Stimulated activated effector memory CD8-positive, alpha-beta T cell treated with anti-CD3 and anti-CD28 coated beads, Interleukin-12 subunit alpha, Interleukin-12 subunit beta, amount 100 ng/mL, for 72 hours (primary cell): ENCODE data around the gene S100A7.

Source experiments
- ATAC-seq: fragments of 150-1000 bp; cut with Tn5 transposase; 2 replicates; pipeline ENCODE4 v1.10.0; 2021
- DNase-seq, 2 donors: peaks; one replicate each; pipeline ENCODE4 v3.0.0; 2021 to 2022; ENCODE audit warnings: low spot score in 2 of 2
- H3K27ac Mint-ChIP-seq: one replicate; pipeline ENCODE4 v1.8.0; 2022; ENCODE audit warnings: mild to moderate bottlenecking, mixed read lengths
- H3K36me3 Mint-ChIP-seq: one replicate; pipeline ENCODE4 v1.8.0; 2022; ENCODE audit warnings: mild to moderate bottlenecking, mixed read lengths
- H3K4me1 Mint-ChIP-seq: one replicate; pipeline ENCODE4 v1.8.0; 2022; ENCODE audit warnings: mixed read lengths
- H3K4me3 Mint-ChIP-seq: one replicate; pipeline ENCODE4 v1.8.0; 2022; ENCODE audit warnings: mild to moderate bottlenecking, mixed read lengths
- H3K9me3 Mint-ChIP-seq: one replicate; pipeline ENCODE4 v1.8.0; 2022; ENCODE audit warnings: mixed read lengths

S100A7 gene

GRCh38 chr1:153447498-153448170 is 12.8 kb downstream of the S100A7 start:
- H3K4me3 Mint-ChIP-seq = no peak overlapping the region
- DNase-seq (no peak), ATAC-seq (no peak)
- H3K4me1 Mint-ChIP-seq = no peaks in the 10 kb centered on the region
- H3K9me3 Mint-ChIP-seq = no peaks in the 10 kb centered on the region
- H3K36me3 Mint-ChIP-seq = no peaks in the 10 kb centered on the region
- H3K27ac Mint-ChIP-seq = no peak overlapping the region

DNA sequence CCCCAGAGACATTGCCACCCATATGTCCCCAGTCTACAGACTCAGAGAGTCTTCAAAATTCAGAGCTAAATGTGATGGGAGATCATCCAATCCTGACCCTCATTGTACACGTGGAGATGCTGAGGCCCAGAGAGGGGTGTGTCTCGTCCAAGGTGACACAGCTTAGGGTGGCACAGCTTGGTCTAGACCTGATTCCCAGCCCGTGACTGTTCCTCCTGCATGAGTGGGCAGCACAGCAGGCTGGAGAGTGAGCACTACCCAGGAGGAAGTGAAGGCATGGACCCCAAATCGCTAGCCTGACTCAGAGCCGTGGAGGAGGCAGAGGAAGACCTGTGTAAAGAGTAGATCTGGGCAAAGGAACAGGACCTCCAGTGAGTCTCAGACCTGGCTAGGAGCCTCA is 16.4 kb downstream of the S100A7 start:
- Mint-ChIP-seq H3K4me3 (no peak overlapping the region), H3K9me3 (no peaks in the 10 kb centered on the region), H3K36me3 (no peaks in the 10 kb centered on the region), H3K4me1 (no peaks in the 10 kb centered on the region), H3K27ac (no peak overlapping the region)
- ATAC-seq (peak; percentile 34), DNase-seq (no peak)

DNA sequence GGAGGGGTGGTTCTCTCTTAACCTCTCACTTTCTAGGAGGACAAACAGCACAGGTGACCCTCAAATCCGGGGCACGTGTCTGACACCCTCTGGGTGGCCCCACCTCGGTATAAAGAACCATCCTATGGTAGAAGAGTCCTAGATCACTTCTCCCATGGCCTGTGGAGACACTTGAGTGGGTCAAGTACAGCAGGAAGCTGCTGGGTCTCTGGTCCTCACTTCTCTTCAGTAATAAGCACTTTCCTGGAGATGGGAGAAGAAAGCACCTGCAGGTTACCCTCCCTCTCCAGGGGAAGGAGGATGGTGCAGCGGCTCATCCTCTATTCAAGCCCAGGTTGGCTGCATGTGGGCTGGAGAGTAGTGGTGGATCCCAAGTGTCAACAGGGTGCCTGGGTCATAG is 17.0 kb downstream of the S100A7 start:
- no peak for DNase-seq
- H3K36me3 Mint-ChIP-seq = no peaks in the 10 kb centered on the region
- H3K4me1 Mint-ChIP-seq = no peaks in the 10 kb centered on the region
- H3K27ac Mint-ChIP-seq = no peak overlapping the region
- no peak overlapping the region for H3K4me3 Mint-ChIP-seq
- no peaks in the 10 kb centered on the region for H3K9me3 Mint-ChIP-seq
- ATAC-seq = no peak

DNA sequence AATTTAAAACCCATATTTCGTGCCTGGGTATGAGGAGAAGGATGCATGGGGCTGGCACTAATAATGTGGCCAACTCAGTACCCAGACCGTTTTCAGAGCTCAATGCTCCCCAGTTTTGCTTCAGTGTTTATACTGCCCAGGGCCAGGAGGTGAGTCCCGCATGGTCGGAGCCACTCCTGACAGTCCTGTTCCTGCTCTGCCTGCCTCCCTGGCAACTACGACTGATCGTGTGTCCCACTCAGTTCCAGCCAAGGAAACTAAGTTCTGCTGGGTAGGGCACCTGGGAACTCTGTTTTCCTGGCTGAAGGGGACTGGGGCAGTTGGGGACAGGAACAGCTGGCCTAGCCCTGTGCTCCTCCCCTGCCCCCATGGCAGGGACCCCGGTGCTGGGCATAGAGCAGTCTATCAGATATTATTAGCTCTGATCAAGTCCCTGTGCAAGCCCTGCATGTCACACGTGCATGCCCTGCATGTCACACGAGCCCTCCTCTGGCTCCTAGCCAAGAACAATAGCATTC is 19.2 kb downstream of the S100A7 start:
- Mint-ChIP-seq H3K27ac (no peak overlapping the region), H3K36me3 (no peaks in the 10 kb centered on the region), H3K4me3 (no peak overlapping the region), H3K9me3 (no peaks in the 10 kb centered on the region), H3K4me1 (no peaks in the 10 kb centered on the region)
- ATAC-seq (no peak), DNase-seq (no peak)

DNA sequence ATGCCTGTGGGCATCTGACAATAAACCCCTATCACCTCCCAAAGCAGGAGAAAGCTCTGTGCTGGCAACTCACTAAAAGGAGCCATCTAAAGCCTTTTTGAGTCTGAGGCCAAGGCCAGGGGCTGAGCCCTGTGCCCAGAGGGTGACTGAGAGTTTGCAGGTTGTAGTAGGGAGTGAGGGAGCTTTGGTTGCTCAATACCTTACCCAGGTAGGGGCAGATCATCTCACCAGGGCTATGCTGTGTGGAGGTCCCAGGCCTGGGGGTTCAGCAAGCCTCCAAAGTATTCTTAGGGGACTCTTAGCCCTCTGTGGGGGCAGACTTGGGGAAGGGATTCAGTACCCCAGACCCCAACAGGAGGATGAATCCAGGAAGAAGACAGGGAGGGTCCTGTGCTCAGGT is 21.2 kb downstream of the S100A7 start:
- Mint-ChIP-seq H3K36me3 (no peaks in the 10 kb centered on the region), H3K27ac (no peak overlapping the region), H3K4me1 (no peaks in the 10 kb centered on the region), H3K9me3 (no peaks in the 10 kb centered on the region), H3K4me3 (no peak overlapping the region)
- ATAC-seq = no peak
- no peak for DNase-seq

- no peak overlapping the region for H3K27ac Mint-ChIP-seq
- ATAC-seq (no peak), DNase-seq (no peak)
- no peak overlapping the region for H3K4me3 Mint-ChIP-seq
- H3K36me3 Mint-ChIP-seq = no peaks in the 10 kb centered on the region
- no peaks in the 10 kb centered on the region for H3K9me3 Mint-ChIP-seq
- no peaks in the 10 kb centered on the region for H3K4me1 Mint-ChIP-seq
Measured at GRCh38 chr1:153438599-153438998, 21.9 kb downstream of the S100A7 start.

DNA sequence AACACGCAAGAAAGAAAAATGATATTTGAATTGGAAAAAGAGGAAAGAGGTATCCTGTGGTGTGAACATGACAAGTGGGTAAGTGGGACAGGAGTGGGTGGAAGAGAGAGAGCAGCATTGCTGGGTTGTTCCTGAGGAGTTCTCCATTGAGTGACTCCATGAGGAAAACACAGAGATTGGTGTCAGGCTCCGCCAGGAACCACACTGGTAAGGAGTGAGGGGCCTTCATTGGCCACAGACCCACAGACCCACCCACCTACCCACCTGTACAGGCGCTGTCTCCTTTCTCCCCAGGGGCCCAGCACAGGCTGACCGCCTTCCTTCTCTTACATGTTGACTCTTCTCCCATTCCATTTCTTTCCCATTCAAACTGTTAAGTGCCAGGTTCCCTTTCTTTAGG is 23.2 kb downstream of the S100A7 start:
- Mint-ChIP-seq H3K4me1 (no peaks in the 10 kb centered on the region), H3K27ac (no peak overlapping the region), H3K36me3 (no peaks in the 10 kb centered on the region), H3K9me3 (no peaks in the 10 kb centered on the region), H3K4me3 (no peak overlapping the region)
- ATAC-seq = no peak
- no peak for DNase-seq

DNA sequence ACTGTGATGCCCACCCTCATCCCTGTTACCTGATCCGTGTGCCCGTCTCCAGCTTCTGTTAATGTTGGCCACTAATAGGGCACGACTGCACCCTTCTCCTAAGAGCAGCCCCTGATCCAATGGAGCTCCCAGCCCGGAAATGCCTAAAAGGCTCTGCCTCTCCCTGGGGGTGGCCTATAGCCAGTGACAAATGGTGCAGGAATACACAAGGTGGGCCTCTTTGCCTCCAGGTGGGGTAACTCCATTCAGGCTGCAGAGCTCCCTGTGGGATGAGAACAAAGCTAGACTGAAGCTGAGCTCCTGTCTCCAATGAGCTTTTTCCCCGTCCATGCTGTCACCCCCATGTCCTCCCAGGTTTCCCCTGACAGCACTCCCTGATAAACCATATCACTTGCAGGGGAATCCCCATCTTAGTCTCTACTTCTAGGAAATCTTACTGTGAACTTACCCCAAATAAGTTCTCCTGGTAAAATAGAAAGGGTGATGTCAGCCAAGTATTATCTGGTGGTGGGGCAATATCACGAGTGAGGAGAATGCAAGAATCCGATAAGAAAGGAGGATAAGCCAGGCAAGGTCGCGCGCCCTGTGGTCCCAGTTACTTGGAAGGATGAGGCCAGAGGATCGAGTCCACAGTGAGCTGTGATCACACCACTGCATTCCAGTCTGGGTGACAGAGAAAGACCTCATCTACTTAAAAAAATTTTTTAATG is 25.6 kb downstream of the S100A7 start:
- Mint-ChIP-seq H3K27ac (no peak overlapping the region), H3K9me3 (no peaks in the 10 kb centered on the region), H3K36me3 (no peaks in the 10 kb centered on the region), H3K4me1 (no peaks in the 10 kb centered on the region), H3K4me3 (no peak overlapping the region)
- no peak for ATAC-seq
- no peak for DNase-seq

- Mint-ChIP-seq H3K9me3 (no peaks in the 10 kb centered on the region), H3K36me3 (no peaks in the 10 kb centered on the region), H3K4me1 (no peaks in the 10 kb centered on the region), H3K4me3 (no peak overlapping the region), H3K27ac (no peak overlapping the region)
- no peak for DNase-seq
- ATAC-seq = no peak
Measured at GRCh38 chr1:153432874-153433681, 27.4 kb downstream of the S100A7 start.

- H3K36me3 Mint-ChIP-seq = no peaks in the 10 kb centered on the region
- H3K4me3 Mint-ChIP-seq = no peak overlapping the region
- no peak overlapping the region for H3K27ac Mint-ChIP-seq
- ATAC-seq = no peak
- H3K9me3 Mint-ChIP-seq = no peaks in the 10 kb centered on the region
- no peaks in the 10 kb centered on the region for H3K4me1 Mint-ChIP-seq
- DNase-seq = no peak
Measured at GRCh38 chr1:153431928-153432327, 28.5 kb downstream of the S100A7 start.

DNA sequence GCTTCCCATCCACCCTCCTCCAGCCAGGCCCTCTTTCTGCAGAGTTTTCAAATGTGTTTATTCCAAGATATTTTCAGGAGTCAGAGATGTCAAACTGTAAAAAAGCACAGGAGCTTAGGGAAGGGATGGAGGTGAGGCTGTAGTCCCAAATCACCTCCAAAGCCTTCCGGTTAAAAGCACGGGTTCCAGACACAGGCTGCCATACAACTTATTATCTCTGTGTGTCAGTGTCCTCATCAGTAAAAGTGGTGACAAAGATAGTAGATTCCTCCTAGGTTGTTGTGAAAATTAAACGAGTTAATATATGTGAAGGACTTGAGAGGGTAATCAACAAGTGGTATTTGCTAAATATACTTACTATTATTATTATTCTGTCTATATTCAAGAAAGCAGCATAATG is 29.0 kb downstream of the S100A7 start:
- H3K4me3 Mint-ChIP-seq = no peak overlapping the region
- H3K36me3 Mint-ChIP-seq = no peaks in the 10 kb centered on the region
- H3K9me3 Mint-ChIP-seq = no peaks in the 10 kb centered on the region
- no peaks in the 10 kb centered on the region for H3K4me1 Mint-ChIP-seq
- DNase-seq = no peak
- no peak overlapping the region for H3K27ac Mint-ChIP-seq
- ATAC-seq = no peak

DNA sequence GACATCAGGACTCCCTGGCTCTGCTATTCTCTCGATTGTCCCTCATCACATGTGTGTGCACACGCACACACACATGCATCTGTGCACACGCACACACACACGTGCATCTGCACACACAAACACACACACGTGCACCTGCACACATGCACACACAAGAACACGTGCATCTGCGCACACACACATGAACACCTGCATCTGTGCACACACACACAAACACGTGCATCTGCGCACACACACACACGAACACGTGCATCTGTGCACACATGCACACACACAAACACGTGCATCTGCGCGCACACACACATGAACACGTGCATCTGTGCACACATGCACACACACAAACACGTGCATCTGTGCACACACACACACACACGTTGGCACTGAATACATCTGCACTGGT is 29.4 kb downstream of the S100A7 start:
- no peaks in the 10 kb centered on the region for H3K4me1 Mint-ChIP-seq
- H3K4me3 Mint-ChIP-seq = no peak overlapping the region
- DNase-seq = no peak
- no peaks in the 10 kb centered on the region for H3K36me3 Mint-ChIP-seq
- ATAC-seq = no peak
- H3K9me3 Mint-ChIP-seq = no peaks in the 10 kb centered on the region
- no peak overlapping the region for H3K27ac Mint-ChIP-seq

DNA sequence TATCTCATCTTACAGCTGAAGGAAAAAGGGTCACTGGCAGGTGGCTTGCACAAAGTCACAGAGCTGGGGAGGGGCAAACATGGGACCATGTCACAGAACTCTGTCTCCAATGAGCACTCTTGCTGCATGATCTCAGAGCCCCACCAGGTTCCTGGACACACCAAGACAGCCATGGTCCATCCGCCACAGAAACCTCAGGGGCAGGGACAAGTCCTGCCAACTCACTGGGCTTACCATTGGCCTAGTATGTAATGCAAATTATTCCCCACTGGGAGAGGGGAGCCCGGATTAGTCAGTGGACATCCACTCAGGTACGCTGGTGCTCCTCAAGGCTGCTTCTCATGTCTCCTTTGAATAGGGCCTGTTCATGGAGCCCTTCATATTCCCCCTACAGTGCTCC is 29.9 kb downstream of the S100A7 start:
- no peak for ATAC-seq
- H3K27ac Mint-ChIP-seq = no peak overlapping the region
- no peak overlapping the region for H3K4me3 Mint-ChIP-seq
- no peaks in the 10 kb centered on the region for H3K36me3 Mint-ChIP-seq
- no peaks in the 10 kb centered on the region for H3K9me3 Mint-ChIP-seq
- no peak for DNase-seq
- H3K4me1 Mint-ChIP-seq = no peaks in the 10 kb centered on the region

- Mint-ChIP-seq H3K27ac (no peak overlapping the region), H3K4me1 (no peaks in the 10 kb centered on the region), H3K9me3 (no peaks in the 10 kb centered on the region), H3K36me3 (no peaks in the 10 kb centered on the region), H3K4me3 (no peak overlapping the region)
- DNase-seq (no peak), ATAC-seq (no peak)
Measured at GRCh38 chr1:153430166-153430553, 30.3 kb downstream of the S100A7 start.

GRCh38 chr1:153429266-153430165 is 30.9 kb downstream of the S100A7 start:
- DNase-seq = no peak

More at GRCh38 chr1:153429266-153430165, 30.9 kb downstream of the S100A7 start:
- Mint-ChIP-seq H3K4me3 (no peak overlapping the region), H3K9me3 (no peaks in the 10 kb centered on the region), H3K4me1 (no peaks in the 10 kb centered on the region), H3K36me3 (no peaks in the 10 kb centered on the region), H3K27ac (no peak overlapping the region)
- no peak for ATAC-seq
